Right renal cortex interstitium (tissue), 3 donors: Measurements from ENCODE around the gene MALT1. TPM values are rescaled to one million over a fixed set of nuclear protein-coding genes. Genes with fewer than 3 reads are reported as not detected.
A peak's percentile ranks its signal among the peaks of the same experiment; 100 is the strongest.
"Not testable (repeated sequence)": the region's sequence is repeated elsewhere in the genome, so short reads cannot be mapped to it uniquely, and the experiment has no call there.

Source experiments
- DNase-seq, 3 donors: peaks; one replicate each; pipeline ENCODE4 v3.0.0-alpha.2; 2013; ENCODE audit warnings: low read depth in 3 of 3, low spot score in 2 of 3
- polyA plus RNA-seq, 3 donors: library from polyadenylated mRNA; unstranded; fragments of 120-200 nt; gene quantifications; one replicate each; pipeline ENCODE4 v1.2.1, GENCODE V29; 2013; ENCODE audit not compliant: insufficient read length in 3 of 3

The MALT1 gene
- polyA plus RNA-seq, 3 donors = 28.8 to 30.1 (median 30.0) TPM

GRCh38 chr18:58653144-58653722 is 18.0 kb upstream of the MALT1 start:
- not testable (repeated sequence) for DNase-seq

GRCh38 chr18:58653814-58654509 is 17.3 kb upstream of the MALT1 start:
- no peak for DNase-seq

- DNase-seq = no peak
Measured at GRCh38 chr18:58654896-58655614, 16.2 kb upstream of the MALT1 start.

DNA sequence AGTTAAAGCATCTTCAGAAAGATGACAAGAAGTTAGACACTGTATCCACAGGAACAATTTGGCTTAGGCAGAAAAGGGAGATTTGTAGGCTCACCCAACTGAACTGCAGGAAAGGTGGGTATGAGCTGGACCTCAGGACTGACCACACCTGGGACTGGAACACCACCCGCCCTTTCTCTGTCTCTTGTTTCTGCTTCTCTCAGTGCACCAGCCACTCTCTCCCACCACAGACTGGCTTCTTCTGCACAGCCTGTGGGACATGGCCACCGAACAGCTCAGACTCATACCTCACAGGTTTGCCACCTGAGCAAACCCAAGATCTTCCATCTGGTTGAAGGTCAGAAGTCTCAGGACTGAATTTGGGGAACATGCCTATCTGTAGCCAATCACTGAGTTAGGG is 14.2 kb upstream of the MALT1 start:
- DNase-seq = no peak

GRCh38 chr18:58657494-58657893 is 13.8 kb upstream of the MALT1 start:
- no peak for DNase-seq

DNA sequence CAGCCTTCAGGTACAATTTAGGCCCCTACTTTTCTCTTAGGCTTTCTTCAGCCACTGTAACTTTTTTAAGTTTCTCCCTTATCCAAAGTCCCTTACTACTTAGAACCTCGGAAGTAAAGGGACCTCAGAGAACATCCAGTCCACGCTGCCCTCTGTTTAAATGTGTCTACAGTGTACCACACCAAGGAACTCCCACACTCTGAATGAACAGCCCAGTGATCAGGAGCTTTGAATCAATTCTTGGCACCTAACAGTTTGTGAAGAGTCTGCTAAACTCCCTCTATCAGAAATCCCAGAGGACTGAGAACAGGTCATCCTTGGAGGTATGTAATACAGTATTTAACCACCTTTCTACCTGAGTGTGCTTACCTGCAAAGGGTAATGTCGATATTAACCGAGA is 11.6 kb upstream of the MALT1 start:
- no peak for DNase-seq

GRCh38 chr18:58660915-58661314 is 10.3 kb upstream of the MALT1 start:
- DNase-seq = no peak

DNA sequence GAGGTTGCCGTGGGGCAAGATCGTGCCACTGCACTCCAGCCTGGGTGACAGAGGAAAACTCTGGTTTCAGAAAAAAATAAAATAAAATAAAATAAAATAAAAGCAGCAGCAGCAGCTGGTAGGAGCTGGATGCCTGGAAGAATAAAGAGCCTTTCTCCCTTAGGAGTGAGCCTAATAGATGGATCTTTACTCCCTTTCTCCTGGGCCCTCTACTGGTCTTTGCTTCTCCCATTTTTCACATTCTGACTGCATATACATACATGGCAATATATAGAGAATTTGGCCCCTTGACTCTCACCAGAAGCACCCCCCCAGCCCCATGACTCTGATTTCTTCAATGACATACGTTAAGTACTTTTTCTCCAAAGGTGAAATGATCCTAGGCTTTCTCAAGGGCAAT is 9.8 kb upstream of the MALT1 start:
- no peak for DNase-seq

- no peak for DNase-seq
Measured at GRCh38 chr18:58662118-58662517, 9.1 kb upstream of the MALT1 start.

GRCh38 chr18:58666176-58666575 is 5.1 kb upstream of the MALT1 start:
- DNase-seq = no peak

DNA sequence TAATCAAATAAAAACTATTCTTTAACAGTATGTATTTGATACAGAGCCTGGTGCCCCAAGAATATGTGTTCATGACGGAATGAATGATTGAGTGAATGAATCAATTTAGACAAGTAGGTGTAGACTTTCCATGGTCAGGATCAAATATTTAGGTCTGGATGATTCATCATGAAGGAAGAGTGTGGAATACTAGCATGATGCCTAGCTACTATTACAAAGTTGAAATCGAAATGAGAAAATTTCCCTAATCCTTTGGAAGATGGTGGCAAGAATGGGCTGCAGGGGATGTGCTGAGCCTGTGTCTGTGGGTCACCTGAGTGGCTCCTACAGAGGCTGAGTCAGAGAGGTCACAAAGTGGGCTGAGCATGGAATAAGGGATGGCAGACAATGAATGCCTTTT is 3.1 kb upstream of the MALT1 start:
- DNase-seq = no peak

GRCh38 chr18:58668897-58669296 is 2.4 kb upstream of the MALT1 start:
- no peak for DNase-seq

DNA sequence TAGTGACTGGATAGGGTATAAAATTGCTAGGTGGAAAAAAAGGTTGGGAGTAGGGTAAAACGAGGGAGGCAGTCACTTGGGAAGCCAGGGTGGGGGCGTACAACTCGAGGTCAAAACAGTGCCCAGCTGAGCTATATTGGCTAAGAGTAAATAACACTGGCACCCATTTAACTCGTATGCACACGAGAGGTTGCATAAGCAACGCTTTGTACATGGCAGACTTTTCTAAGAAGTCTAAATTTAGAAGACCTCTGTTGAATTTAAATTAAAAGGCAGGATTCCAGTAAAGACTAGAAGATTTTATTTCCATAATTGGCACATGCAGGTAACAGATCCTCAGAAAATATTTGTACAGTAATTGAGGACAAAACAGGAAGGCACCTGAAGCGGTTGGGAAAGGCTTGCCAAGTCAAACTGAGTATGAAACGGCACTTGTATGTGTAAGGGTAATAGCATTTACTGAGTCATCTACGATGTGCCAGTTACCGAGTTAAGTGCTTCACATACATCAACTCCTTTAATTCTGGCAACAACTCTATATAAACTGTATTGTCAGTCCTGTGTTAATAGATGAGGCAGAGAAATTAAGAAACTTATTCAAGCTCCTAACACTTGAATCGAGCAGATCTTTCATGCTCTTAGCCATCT is 1.4 kb upstream of the MALT1 start:
- DNase-seq = no peak

DNA sequence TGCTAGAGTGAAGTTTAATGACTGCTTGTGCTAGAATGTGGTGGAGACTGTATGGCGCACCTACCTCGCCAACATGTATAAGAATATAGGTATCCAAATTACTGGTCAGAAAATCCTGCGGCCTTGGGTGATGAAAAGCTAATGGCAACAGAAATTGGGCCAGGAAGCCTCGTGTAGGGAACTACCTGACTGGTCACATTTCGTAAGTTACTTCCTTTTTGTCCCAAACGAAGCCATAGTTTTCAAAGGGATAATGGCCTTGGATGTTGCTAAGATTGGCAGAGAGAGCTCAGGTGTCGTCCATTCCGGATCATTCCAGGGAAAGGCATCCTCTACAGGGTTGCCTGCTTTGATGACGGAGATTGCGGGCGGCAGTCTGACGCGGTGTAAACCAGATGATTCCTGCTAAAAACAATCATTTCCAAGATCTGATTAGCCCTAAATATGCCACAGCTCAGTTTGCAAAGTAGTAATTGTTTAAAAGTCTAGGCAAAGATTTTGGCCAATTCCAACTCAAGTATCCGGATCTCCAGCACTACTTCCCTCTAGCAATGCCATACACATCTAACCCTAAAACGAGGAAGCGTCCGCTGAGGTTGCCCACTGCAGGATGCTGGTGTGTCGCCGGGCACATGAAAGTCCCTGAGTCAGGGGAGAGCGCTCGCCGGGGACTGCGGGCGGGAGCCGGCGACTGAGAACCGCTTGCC is 708 bp upstream of the MALT1 start:
- DNase-seq = no peak

- DNase-seq = peak in 1 of 3 donors; percentile 31
Measured at GRCh38 chr18:58671632-58672564, 633 bp downstream of the MALT1 start.

GRCh38 chr18:58674159-58674558 is 2.9 kb downstream of the MALT1 start:
- no peak for DNase-seq

- no peak for DNase-seq
Measured at GRCh38 chr18:58674863-58675472, 3.7 kb downstream of the MALT1 start.

- DNase-seq = no peak
Measured at GRCh38 chr18:58676270-58676669, 5.0 kb downstream of the MALT1 start.

GRCh38 chr18:58682429-58683069 is 11.3 kb downstream of the MALT1 start:
- no peak for DNase-seq
